ENCODE data around the gene TMEM242.

Gene TMEM242

GRCh38 chr6:157268835-157269234, 54.5 kb downstream of the TMEM242 start:
- DNase-seq, result no peak

- DNase-seq, result no peak
Measured at GRCh38 chr6:157268396-157268795, 54.9 kb downstream of the TMEM242 start.

- DNase-seq, result no peak
Measured at GRCh38 chr6:157267654-157268053, 55.7 kb downstream of the TMEM242 start.

- peak; percentile 29 for DNase-seq
Measured at GRCh38 chr6:157267109-157267611, 56.2 kb downstream of the TMEM242 start.

- DNase-seq, result no peak
Measured at GRCh38 chr6:157266274-157267101, 56.8 kb downstream of the TMEM242 start.

GRCh38 chr6:157265635-157266034, 57.7 kb downstream of the TMEM242 start:
- no peak for DNase-seq

- DNase-seq, result no peak
Measured at GRCh38 chr6:157265186-157265585, 58.1 kb downstream of the TMEM242 start.

- DNase-seq, result no peak
Measured at GRCh38 chr6:157264701-157265100, 58.6 kb downstream of the TMEM242 start.

GRCh38 chr6:157263881-157264397, 59.4 kb downstream of the TMEM242 start:
- DNase-seq, result no peak

- DNase-seq, result no peak
Measured at GRCh38 chr6:157263146-157263545, 60.2 kb downstream of the TMEM242 start.

GRCh38 chr6:157261606-157262005, 61.7 kb downstream of the TMEM242 start:
- DNase-seq, result no peak

GRCh38 chr6:157260735-157261410, 62.4 kb downstream of the TMEM242 start:
- no peak for DNase-seq

GRCh38 chr6:157259443-157259842, 63.9 kb downstream of the TMEM242 start:
- no peak for DNase-seq

- DNase-seq, result no peak
Measured at GRCh38 chr6:157258878-157259277, 64.4 kb downstream of the TMEM242 start.

- DNase-seq, result no peak
Measured at GRCh38 chr6:157255079-157255478, 68.2 kb downstream of the TMEM242 start.

GRCh38 chr6:157254538-157254937, 68.8 kb downstream of the TMEM242 start:
- no peak for DNase-seq

- DNase-seq, result no peak
Measured at GRCh38 chr6:157253699-157254098, 69.6 kb downstream of the TMEM242 start.

GRCh38 chr6:157253017-157253416, 70.3 kb downstream of the TMEM242 start:
- no peak for DNase-seq

- DNase-seq, result no peak
Measured at GRCh38 chr6:157251586-157252247, 71.6 kb downstream of the TMEM242 start.

GRCh38 chr6:157249826-157250225, 73.5 kb downstream of the TMEM242 start:
- no peak for DNase-seq

GRCh38 chr6:157248264-157248663, 75.1 kb downstream of the TMEM242 start:
- DNase-seq, result no peak

GRCh38 chr6:157246771-157247484, 76.4 kb downstream of the TMEM242 start:
- DNase-seq, result no peak
